ENCODE results near the gene SHROOM3. TPM values are rescaled to one million over a fixed set of nuclear protein-coding genes. Genes with fewer than 3 reads are reported as not detected.
A peak's percentile ranks its signal among the peaks of the same experiment; 100 is the strongest.

The SHROOM3 gene
- total RNA-seq, 1 experiment from 2014 or later = 27.6 TPM

DNA sequence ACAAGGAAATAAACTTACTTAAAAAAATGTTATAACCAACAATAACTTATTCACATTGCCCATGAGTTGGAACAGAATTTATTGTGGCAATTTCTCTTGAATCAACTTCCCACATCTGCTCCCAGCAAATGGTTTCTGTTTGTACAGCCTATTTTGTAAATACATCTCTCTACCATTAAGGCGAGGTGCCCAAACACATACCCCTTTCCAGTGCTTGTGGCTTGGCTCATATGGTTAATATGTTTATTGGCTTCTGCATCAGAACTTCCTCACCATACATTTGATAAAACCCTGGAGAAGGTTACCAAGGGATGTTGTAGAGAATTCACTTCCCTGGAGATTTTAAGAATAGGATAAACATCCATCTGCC lies 255.9 kb downstream of the SHROOM3 start:
- H2BK12ac ChIP-seq (ENCODE audit: insufficient read length, low read depth, low read length) = no peak overlapping the region
- Mint-ChIP-seq H3K27me3 (ENCODE audit: low read depth) (peaks cover 5% of the 10 kb centered on the region; the same call in 1 of the 2 replicates), H3K36me3 (ENCODE audit: insufficient read depth in 1 of 3, low read depth in 3 of 3) (peaks cover 0 to 6% (median 3%) of the 10 kb centered on the region in 3 experiments; a peak in 1 of 7 replicates), H3K27ac (no peak overlapping the region), H3K4me1 (peaks cover 50 to 56% of the 10 kb centered on the region in 2 experiments), H3K4me3 (peak overlapping the region; percentile 83 to 100; a peak in 4 of 5 replicates), H3K9me3 (no peaks in the 10 kb centered on the region)
- no peak overlapping the region for H3K4ac ChIP-seq (ENCODE audit: low read depth, low read length)
- peaks cover 4% of the 10 kb centered on the region for H3K79me1 ChIP-seq (ENCODE audit: insufficient read depth, low read depth, low read length, poor library complexity, severe bottlenecking)
- no CpG with 5 or more reads among the region's 1 CpG for WGBS (ENCODE audit: extremely low coverage, insufficient read length, low lambda C conversion rate)
- H3K14ac ChIP-seq (ENCODE audit: insufficient read depth, low read length) = no peak overlapping the region
- no peak overlapping the region for H2BK15ac ChIP-seq (ENCODE audit: low read depth, low read length)
- H3K9ac ChIP-seq (ENCODE audit: extremely low read depth, insufficient read length, low read length) = no peak overlapping the region
- H4K91ac ChIP-seq (ENCODE audit: insufficient read length, low read depth, low read length) = no peak overlapping the region
- peaks cover 8% of the 10 kb centered on the region for H3K23me2 ChIP-seq (ENCODE audit: insufficient read length, low read depth, low read length, poor library complexity, severe bottlenecking)
- peak overlapping the region; percentile 47 for H3K4me2 ChIP-seq (ENCODE audit: insufficient read depth, insufficient read length, low read length)
- no peak overlapping the region for H3T11ph ChIP-seq (ENCODE audit: low read length)
- H3K23ac ChIP-seq (ENCODE audit: insufficient read length, low read depth, low read length) = no peak overlapping the region
- no peak overlapping the region for H3K18ac ChIP-seq (ENCODE audit: insufficient read length, low read depth, low read length)
- peaks cover 13% of the 10 kb centered on the region for H3K4me1 ChIP-seq (ENCODE audit: insufficient read depth, low read length)
- no peak overlapping the region for H2AFZ ChIP-seq (ENCODE audit: low read length)
- H2BK5ac ChIP-seq (ENCODE audit: insufficient read length, low read length) = no peak overlapping the region
- TF ChIP-seq, protein P1, sequence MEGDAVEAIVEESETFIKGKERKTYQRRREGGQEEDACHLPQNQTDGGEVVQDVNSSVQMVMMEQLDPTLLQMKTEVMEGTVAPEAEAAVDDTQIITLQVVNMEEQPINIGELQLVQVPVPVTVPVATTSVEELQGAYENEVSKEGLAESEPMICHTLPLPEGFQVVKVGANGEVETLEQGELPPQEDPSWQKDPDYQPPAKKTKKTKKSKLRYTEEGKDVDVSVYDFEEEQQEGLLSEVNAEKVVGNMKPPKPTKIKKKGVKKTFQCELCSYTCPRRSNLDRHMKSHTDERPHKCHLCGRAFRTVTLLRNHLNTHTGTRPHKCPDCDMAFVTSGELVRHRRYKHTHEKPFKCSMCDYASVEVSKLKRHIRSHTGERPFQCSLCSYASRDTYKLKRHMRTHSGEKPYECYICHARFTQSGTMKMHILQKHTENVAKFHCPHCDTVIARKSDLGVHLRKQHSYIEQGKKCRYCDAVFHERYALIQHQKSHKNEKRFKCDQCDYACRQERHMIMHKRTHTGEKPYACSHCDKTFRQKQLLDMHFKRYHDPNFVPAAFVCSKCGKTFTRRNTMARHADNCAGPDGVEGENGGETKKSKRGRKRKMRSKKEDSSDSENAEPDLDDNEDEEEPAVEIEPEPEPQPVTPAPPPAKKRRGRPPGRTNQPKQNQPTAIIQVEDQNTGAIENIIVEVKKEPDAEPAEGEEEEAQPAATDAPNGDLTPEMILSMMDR (conservative IDR thresholded peaks at IDR 0.05) = no peak
- H4K5ac ChIP-seq (ENCODE audit: insufficient read length, low read depth, low read length) = no peak overlapping the region
- no peak overlapping the region for H2BK120ac ChIP-seq (ENCODE audit: low read depth, low read length, poor library complexity, severe bottlenecking)
- no peaks in the 10 kb centered on the region for H3K9me3 ChIP-seq (ENCODE audit: control insufficient read depth, low read depth, low read length)
- H2AK5ac ChIP-seq (ENCODE audit: insufficient read length, low read length) = no peak overlapping the region
- no peak overlapping the region for H4K8ac ChIP-seq (replicated peaks; ENCODE audit: insufficient read length, low read depth, low read length)
- H3K27me3 ChIP-seq (ENCODE audit: insufficient read depth, low read length) = no peaks in the 10 kb centered on the region; the same call in 1 of the 2 replicates
- no peak overlapping the region for H3K56ac ChIP-seq (ENCODE audit: insufficient read length, low read depth, low read length)
- DNase-seq = no peak
- H3K79me2 ChIP-seq (ENCODE audit: insufficient read depth, low read length) = peaks cover 28% of the 10 kb centered on the region; the same call in 1 of the 2 replicates
- no peak overlapping the region for H3K27ac ChIP-seq (ENCODE audit: insufficient read length, low read depth, low read length)
- H4K20me1 ChIP-seq (ENCODE audit: control insufficient read depth, insufficient read depth, insufficient read length) = no peaks in the 10 kb centered on the region
- no peak overlapping the region for H2BK20ac ChIP-seq (ENCODE audit: low read depth, low read length, poor library complexity, severe bottlenecking)
